GM21526 (cell line): Measurements from ENCODE around the gene FKBP9.
A peak's percentile ranks its signal among the peaks of the same experiment; 100 is the strongest.
"Not testable (repeated sequence)": the region's sequence is repeated elsewhere in the genome, so short reads cannot be mapped to it uniquely, and the experiment has no call there.

Experiments used
- ATAC-seq: cut with Tn5 transposase; IDR thresholded peaks from one replicate; pipeline ENCODE4 v1.9.1; 2021; ENCODE audit warnings: moderate library complexity; ENCODE audit not compliant: unreplicated experiment, low FRiP score

FKBP9 gene

GRCh38 chr7:32948202-32948601 is 9.0 kb upstream of the FKBP9 start:
- ATAC-seq, result no peak

GRCh38 chr7:32952876-32953275 is 4.4 kb upstream of the FKBP9 start:
- no peak for ATAC-seq

- no peak for ATAC-seq
Measured at GRCh38 chr7:32958046-32959025, 1.1 kb downstream of the FKBP9 start.

- ATAC-seq, result not testable (repeated sequence)
Measured at GRCh38 chr7:32963880-32964301, 6.7 kb downstream of the FKBP9 start.

GRCh38 chr7:32964461-32965159 is 7.4 kb downstream of the FKBP9 start:
- peak; percentile 93 for ATAC-seq

GRCh38 chr7:32966489-32967267 is 9.4 kb downstream of the FKBP9 start:
- not testable (repeated sequence) for ATAC-seq

GRCh38 chr7:32967268-32967582 is 10.0 kb downstream of the FKBP9 start:
- ATAC-seq, result not testable (repeated sequence)

- ATAC-seq, result not testable (repeated sequence)
Measured at GRCh38 chr7:32971967-32972366, 14.7 kb downstream of the FKBP9 start.

GRCh38 chr7:32977159-32977558 is 19.9 kb downstream of the FKBP9 start:
- not testable (repeated sequence) for ATAC-seq

- not testable (repeated sequence) for ATAC-seq
Measured at GRCh38 chr7:32979246-32979645, 22.0 kb downstream of the FKBP9 start.

GRCh38 chr7:32979902-32980301 is 22.7 kb downstream of the FKBP9 start:
- not testable (repeated sequence) for ATAC-seq

- peak; percentile 66 for ATAC-seq
Measured at GRCh38 chr7:32988148-32988547, 30.9 kb downstream of the FKBP9 start.

GRCh38 chr7:32991068-32991585 is 33.9 kb downstream of the FKBP9 start:
- ATAC-seq, result not testable (repeated sequence)

- ATAC-seq, result not testable (repeated sequence)
Measured at GRCh38 chr7:32991975-32992700, 34.9 kb downstream of the FKBP9 start.

GRCh38 chr7:32992750-32993149 is 35.5 kb downstream of the FKBP9 start:
- not testable (repeated sequence) for ATAC-seq

GRCh38 chr7:32997956-32998355 is 40.7 kb downstream of the FKBP9 start:
- ATAC-seq, result not testable (repeated sequence)

- peak; percentile 53 for ATAC-seq
Measured at GRCh38 chr7:32998361-32999171, 41.3 kb downstream of the FKBP9 start.

- ATAC-seq, result not testable (repeated sequence)
Measured at GRCh38 chr7:32999380-32999779, 42.1 kb downstream of the FKBP9 start.

- ATAC-seq, result not testable (repeated sequence)
Measured at GRCh38 chr7:33003111-33003510, 45.9 kb downstream of the FKBP9 start.
